ENCODE measurements around the gene CSGALNACT2.

DNA sequence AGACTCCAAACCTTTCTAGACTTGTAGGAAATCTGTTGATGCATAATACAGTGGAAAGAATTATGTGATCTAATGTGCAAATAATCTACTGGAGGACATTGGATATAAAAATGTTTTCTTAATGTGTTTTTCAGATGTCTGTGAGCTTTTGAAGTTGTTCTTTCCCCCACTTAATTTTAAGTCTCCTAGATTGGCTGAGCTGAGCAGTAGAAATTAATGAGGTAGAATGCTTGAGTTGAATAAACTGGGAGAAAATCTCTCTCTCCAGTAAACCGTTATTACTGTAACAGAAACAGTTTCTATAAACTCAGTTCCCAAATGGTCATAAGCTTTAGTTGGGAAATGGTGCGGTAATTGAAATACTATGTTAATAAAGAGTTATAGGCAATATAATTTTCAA lies 15.7 kb downstream of the CSGALNACT2 start:
- TF ChIP-seq, protein P1, sequence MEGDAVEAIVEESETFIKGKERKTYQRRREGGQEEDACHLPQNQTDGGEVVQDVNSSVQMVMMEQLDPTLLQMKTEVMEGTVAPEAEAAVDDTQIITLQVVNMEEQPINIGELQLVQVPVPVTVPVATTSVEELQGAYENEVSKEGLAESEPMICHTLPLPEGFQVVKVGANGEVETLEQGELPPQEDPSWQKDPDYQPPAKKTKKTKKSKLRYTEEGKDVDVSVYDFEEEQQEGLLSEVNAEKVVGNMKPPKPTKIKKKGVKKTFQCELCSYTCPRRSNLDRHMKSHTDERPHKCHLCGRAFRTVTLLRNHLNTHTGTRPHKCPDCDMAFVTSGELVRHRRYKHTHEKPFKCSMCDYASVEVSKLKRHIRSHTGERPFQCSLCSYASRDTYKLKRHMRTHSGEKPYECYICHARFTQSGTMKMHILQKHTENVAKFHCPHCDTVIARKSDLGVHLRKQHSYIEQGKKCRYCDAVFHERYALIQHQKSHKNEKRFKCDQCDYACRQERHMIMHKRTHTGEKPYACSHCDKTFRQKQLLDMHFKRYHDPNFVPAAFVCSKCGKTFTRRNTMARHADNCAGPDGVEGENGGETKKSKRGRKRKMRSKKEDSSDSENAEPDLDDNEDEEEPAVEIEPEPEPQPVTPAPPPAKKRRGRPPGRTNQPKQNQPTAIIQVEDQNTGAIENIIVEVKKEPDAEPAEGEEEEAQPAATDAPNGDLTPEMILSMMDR (IDR thresholded peaks at IDR 0.05) = no peak
- TF ChIP-seq POLR2A (IDR thresholded peaks at IDR 0.05) = no peak

Data from thyroid gland (tissue), 4 donors.